IMR-90 (cell line): ENCODE results near the gene VAMP8. TPM values are rescaled to one million over a fixed set of nuclear protein-coding genes. Genes with fewer than 3 reads are reported as not detected.

Experiments
- ATAC-seq: fragments of 200-7000 bp; cut with Tn5 transposase; 2 replicates; pipeline ENCODE4 v1.9.1; 2020; ENCODE audit warnings: low read depth, mild to moderate bottlenecking, moderate library complexity
- BruUV-seq: library from RNA; stranded (reverse); fragments of 400-500 nt; replicated peaks from 2 replicates; lab custom pipeline; 2021; lab: Mats Ljungman, UMichigan
- CTCF ChIA-PET: fragments of 300-600 bp; formaldehyde crosslinking; extraction: SDS; loops from one replicate; lab custom pipeline; 2021; ENCODE audit warnings: antibody characterized with exemption; lab: Yijun Ruan, JAX
- POLR2A ChIA-PET: fragments of 300-600 bp; sonication (Branson Sonifier 250); formaldehyde crosslinking; loops from one replicate; lab custom pipeline; 2022; ENCODE audit warnings: antibody characterized with exemption; ENCODE audit not compliant: unreplicated experiment; lab: Charles Lee
- DNase-seq: peaks from one replicate; pipeline ENCODE4 v3.0.0; 2013
- H2AFZ ChIP-seq: replicated peaks from 2 replicates; pipeline ENCODE3; 2013; ENCODE audit warnings: low read length, mild to moderate bottlenecking; ENCODE audit not compliant: poor library complexity
- H2AK5ac ChIP-seq: 2 replicates; pipeline ENCODE4 v1.6.1; 2013; ENCODE audit warnings: low read depth, low read length, inconsistent platforms
- H2AK9ac ChIP-seq: replicated peaks from 2 replicates; pipeline ENCODE3; 2013; ENCODE audit warnings: mild to moderate bottlenecking, low read depth, low read length, moderate library complexity; ENCODE audit not compliant: poor library complexity
- H2BK120ac ChIP-seq: 2 replicates; pipeline ENCODE4 v1.6.1; 2013; ENCODE audit warnings: low read depth, low read length, inconsistent platforms
- H2BK15ac ChIP-seq: 3 replicates; pipeline ENCODE4 v1.6.1; 2013; ENCODE audit warnings: low read depth, low read length, inconsistent platforms
- H2BK20ac ChIP-seq: 2 replicates; pipeline ENCODE4 v1.6.1; 2013; ENCODE audit warnings: low read depth, mild to moderate bottlenecking, inconsistent platforms, low read length, moderate library complexity
- H2BK5ac ChIP-seq: 2 replicates; pipeline ENCODE4 v1.6.1; 2013; ENCODE audit warnings: mild to moderate bottlenecking, low read depth, low read length, inconsistent platforms; ENCODE audit not compliant: poor library complexity, severe bottlenecking
- H3K14ac ChIP-seq: replicated peaks from 2 replicates; pipeline ENCODE4 v1.6.1; 2013; ENCODE audit warnings: low read depth, low read length, inconsistent platforms
- H3K18ac ChIP-seq: 2 replicates; pipeline ENCODE4 v1.6.1; 2013; ENCODE audit warnings: low read depth, low read length, control low read depth
- H3K23ac ChIP-seq: 2 replicates; pipeline ENCODE4 v1.6.1; 2013; ENCODE audit warnings: low read depth, low read length, inconsistent platforms
- H3K27ac ChIP-seq: 2 replicates; pipeline ENCODE4 v1.5.1; 2013; ENCODE audit warnings: mild to moderate bottlenecking, control low read depth, low read length; ENCODE audit not compliant: insufficient read depth
- H3K27me3 ChIP-seq: 2 replicates; pipeline ENCODE4 v1.6.1; 2013; ENCODE audit warnings: low read length; ENCODE audit not compliant: control insufficient read depth, insufficient read depth
- H3K36me3 ChIP-seq: 2 replicates; pipeline ENCODE4 v1.6.1; 2013; ENCODE audit warnings: low read length, mixed read lengths; ENCODE audit not compliant: control insufficient read depth, insufficient read depth
- H3K4ac ChIP-seq: 2 replicates; pipeline ENCODE4 v1.6.1; 2013; ENCODE audit warnings: low read depth, low read length, inconsistent platforms
- H3K4me1 ChIP-seq: 2 replicates; pipeline ENCODE4 v1.6.1; 2013; ENCODE audit warnings: low read length, mixed read lengths; ENCODE audit not compliant: control insufficient read depth, insufficient read depth
- H3K4me2 ChIP-seq: 2 replicates; pipeline ENCODE4 v1.6.1; 2013; ENCODE audit warnings: low read depth, mild to moderate bottlenecking, control low read depth, low read length, moderate library complexity
- H3K4me3 ChIP-seq: 2 replicates; pipeline ENCODE4 v1.5.1; 2013; ENCODE audit warnings: low read depth, mild to moderate bottlenecking, control low read depth, low read length, moderate library complexity; ENCODE audit not compliant: insufficient read depth
- H3K56ac ChIP-seq: 2 replicates; pipeline ENCODE4 v1.6.1; 2013; ENCODE audit warnings: low read length, inconsistent platforms; ENCODE audit not compliant: insufficient read depth; ENCODE audit errors: extremely low read depth
- H3K79me1 ChIP-seq, 2 experiments: 2 replicates each; pipeline ENCODE4 v1.6.1; 2013; ENCODE audit warnings: low read length in 2 of 2, inconsistent platforms in 1 of 2, low read depth in 1 of 2
- H3K9ac ChIP-seq: 2 replicates; pipeline ENCODE4 v1.6.1; 2013; ENCODE audit warnings: low read depth, low read length, control low read depth
- H3K9me1 ChIP-seq: 2 replicates; pipeline ENCODE4 v1.6.1; 2013; ENCODE audit warnings: low read length, inconsistent platforms; ENCODE audit not compliant: insufficient read depth
- H3K9me3 ChIP-seq: 2 replicates; pipeline ENCODE4 v1.6.1; 2013; ENCODE audit warnings: low read length; ENCODE audit not compliant: control insufficient read depth, insufficient read depth
- H4K20me1 ChIP-seq: 2 replicates; pipeline ENCODE4 v1.6.1; 2013; ENCODE audit warnings: low read length, inconsistent platforms; ENCODE audit not compliant: insufficient read depth
- H4K5ac ChIP-seq: 2 replicates; pipeline ENCODE4 v1.6.1; 2013; ENCODE audit warnings: mild to moderate bottlenecking, low read depth, low read length, control low read depth
- H4K8ac ChIP-seq, 2 experiments: 2 replicates each; pipeline ENCODE4 v1.6.1; 2013; ENCODE audit warnings: low read depth in 2 of 2, low read length in 2 of 2, control low read depth in 1 of 2, inconsistent platforms in 1 of 2
- H4K91ac ChIP-seq: 2 replicates; pipeline ENCODE4 v1.6.1; 2013; ENCODE audit warnings: low read depth, low read length, inconsistent platforms; ENCODE audit not compliant: insufficient read depth
- BHLHE40 ChIP-seq: fragments of 150-350 bp; IDR thresholded peaks from 2 replicates; pipeline ENCODE4 v1.6.1; 2016; ENCODE audit warnings: mild to moderate bottlenecking, low read depth, low read length
- CEBPB ChIP-seq: IDR thresholded peaks from 2 replicates; pipeline ENCODE4 v1.6.1; 2012; ENCODE audit warnings: low read depth, low read length, improper control_type of control experiment
- CHD1 ChIP-seq: IDR thresholded peaks from 2 replicates; pipeline ENCODE4 v1.6.1; 2012; ENCODE audit warnings: low read depth, low read length, improper control_type of control experiment
- FOS ChIP-seq: fragments of 150-350 bp; IDR thresholded peaks from 2 replicates; pipeline ENCODE4 v1.6.1; 2016; ENCODE audit warnings: low read depth, low read length
- MAFK ChIP-seq: IDR thresholded peaks from 2 replicates; pipeline ENCODE4 v1.6.1; 2012; ENCODE audit warnings: low read depth, low read length, improper control_type of control experiment
- MAZ ChIP-seq: IDR thresholded peaks from 2 replicates; pipeline ENCODE4 v1.6.1; 2012; ENCODE audit warnings: low read depth, mild to moderate bottlenecking, low read length, improper control_type of control experiment, moderate library complexity, borderline replicate concordance
- MXI1 ChIP-seq: IDR thresholded peaks from 2 replicates; pipeline ENCODE4 v1.6.1; 2012; ENCODE audit warnings: low read depth, mild to moderate bottlenecking, low read length, moderate library complexity, borderline replicate concordance
- NFE2L2 ChIP-seq: fragments of 150-350 bp; IDR thresholded peaks from 2 replicates; pipeline ENCODE4 v1.6.1; 2016; ENCODE audit warnings: low read depth, mild to moderate bottlenecking, low read length
- POLR2A ChIP-seq: IDR thresholded peaks from 2 replicates; pipeline ENCODE4 v1.6.1; 2012; ENCODE audit warnings: mild to moderate bottlenecking, low read depth, low read length
- RAD21 ChIP-seq: IDR thresholded peaks from 2 replicates; pipeline ENCODE4 v1.6.1; 2012; ENCODE audit warnings: low read length, improper control_type of control experiment
- RCOR1 ChIP-seq: IDR thresholded peaks from 2 replicates; pipeline ENCODE4 v1.6.1; 2012; ENCODE audit warnings: mild to moderate bottlenecking, low read length, improper control_type of control experiment; ENCODE audit not compliant: insufficient replicate concordance
- RFX5 ChIP-seq: IDR thresholded peaks from 2 replicates; pipeline ENCODE4 v1.8.0; 2012; ENCODE audit warnings: low read depth, mild to moderate bottlenecking, low read length, moderate library complexity
- SMC3 ChIP-seq: fragments of 150-350 bp; IDR thresholded peaks from 2 replicates; pipeline ENCODE4 v1.6.1; 2016; ENCODE audit warnings: low read depth, mild to moderate bottlenecking, antibody characterized with exemption, low read length, moderate library complexity
- USF2 ChIP-seq: fragments of 150-350 bp; IDR thresholded peaks from 2 replicates; pipeline ENCODE4 v1.6.1; 2017; ENCODE audit warnings: mild to moderate bottlenecking, antibody characterized with exemption, low read length, low read depth
- WGBS, 2 experiments: methylation state at CpG; one replicate each; pipeline versions ENCODE4 v1.1.5 to v1.1.7; 2013; ENCODE audit warnings: missing lambda C conversion rate in 2 of 2; ENCODE audit not compliant: insufficient read length in 1 of 2; ENCODE audit errors: extremely low coverage in 2 of 2; 5-methylcytosine and 5-hydroxymethylcytosine counted together
- dilution Hi-C: fragments of 300-500 bp; cut with HindIII; formaldehyde crosslinking; loops from one replicate; pipeline ENCODE4 v1.14.3; 2018; ENCODE audit warnings: low sequenced_read_pairs; ENCODE audit not compliant: unreplicated experiment
- in situ Hi-C: fragments of 300-500 bp; cut with MboI; formaldehyde crosslinking; loops from 3 replicates; pipeline ENCODE4 v1.14.3; 2019; ENCODE audit warnings: low sequenced_read_pairs, inconsistent platforms, mixed read lengths
- intact Hi-C: fragments of 100-400 bp; cut with micrococcal nuclease; formaldehyde crosslinking; loops from 2 replicates; pipeline ENCODE4 v1.10.0; 2022
- polyA plus RNA-seq, 3 experiments: library from polyadenylated mRNA; depleted of rRNA; stranded (reverse); fragments of >200 nt; gene quantifications; 2 replicates each; pipeline ENCODE4 v1.2.3, GENCODE V29; 2012; ENCODE audit warnings: low replicate concordance in 1 of 3
- total RNA-seq: library from RNA; depleted of rRNA; stranded (reverse); fragments of >200 nt; gene quantifications from 2 replicates; pipeline ENCODE4 v1.2.3, GENCODE V29; 2012
- TF ChIP-seq, protein P1 (sequence below): conservative IDR thresholded peaks from 2 replicates; pipeline ENCODE4 v1.5.1; 2012; ENCODE audit warnings: mild to moderate bottlenecking, low read depth, low read length, improper control_type of control experiment

VAMP8 gene
- total and polyA plus RNA-seq, 2 of the 4 experiments (the other 2 are of a cell fraction): 0.90 to 1.9 TPM

GRCh38 chr2:85549826-85550225 lies 27.6 kb upstream of the VAMP8 start:
- Histone ChIP-seq H3K27ac (peak overlapping the region; percentile 98), H4K5ac (peak overlapping the region; percentile 89), H4K8ac (peak overlapping the region; percentile 58 to 92), H2AK9ac (peak overlapping the region; percentile 99), H3K9me1 (peaks cover 9% of the 10 kb centered on the region; the same call in 1 of the 2 replicates), H3K4ac (peak overlapping the region; percentile 97), H3K9me3 (no peaks in the 10 kb centered on the region), H2BK5ac (peak overlapping the region; percentile 99), H2BK120ac (peak overlapping the region; percentile 92), H3K4me1 (peaks cover 18% of the 10 kb centered on the region), H3K14ac (peak overlapping the region; percentile 93), H4K20me1 (peaks cover 18% of the 10 kb centered on the region), H3K27me3 (no peaks in the 10 kb centered on the region), H3K36me3 (peaks cover 47% of the 10 kb centered on the region), H2AK5ac (peak overlapping the region; percentile 99), H3K9ac (peak overlapping the region; percentile 64), H3K79me1 (peaks cover 8 to 43% of the 10 kb centered on the region in 2 experiments; a peak in 3 of 4 replicates), H2AFZ (peak overlapping the region; percentile 87), H2BK20ac (peak overlapping the region; percentile 94), H4K91ac (peak overlapping the region; percentile 97), H2BK15ac (peak overlapping the region; percentile 88), H3K18ac (peak overlapping the region; percentile 94), H3K23ac (peak overlapping the region; percentile 78), H3K56ac (peak overlapping the region; percentile 97), H3K4me2 (peak overlapping the region; percentile 64), H3K4me3 (no peak overlapping the region)
- peak; percentile 67 for ATAC-seq
- peak; percentile 99 for DNase-seq
- in situ Hi-C loops (loop anchor here (5.0 to 10.0 kb wide), 2 partner anchors 128 to 485 kb away; no protein-coding TSS in a partner anchor), dilution Hi-C loops (no loop called here), intact Hi-C loops (loop anchor here (1.0 to 5.0 kb wide), 2 partner anchors 196 to 223 kb away; partner anchors contain the start of genes ELMOD3, RETSAT and TGOLN2)
- WGBS, 2 experiments: 0% methylated on average over 2 of the region's 4 CpGs; no CpG with 5 or more reads in 1 of the 2 experiments
- BruUV-seq: TSS peak; percentile 31
- CTCF ChIA-PET: interaction anchor here (1.3 to 6.8 kb wide), 3 partner anchors 12 to 483 kb away, joined by 3 to 46 read pairs (median 3); partner anchors contain the start of gene SH2D6
- POLR2A ChIA-PET: interaction anchor here (1.3 to 5.1 kb wide), 3 partner anchors 10 to 131 kb away, joined by 6 to 42 read pairs (median 12); partner anchors contain the start of genes MAT2A and SH2D6
- TF ChIP-seq FOS: peak; percentile 44; the same call in 1 of the 2 replicates
- TF ChIP-seq MXI1: no peak
- TF ChIP-seq MAFK: no peak
- peak; percentile 64 for TF ChIP-seq RCOR1
- TF ChIP-seq CEBPB: peak; percentile 72
- 0 out of 2 replicates have a peak, but pooled peaks have one; percentile 14 for TF ChIP-seq RAD21
- TF ChIP-seq USF2: no peak
- TF ChIP-seq POLR2A: 0 out of 2 replicates have a peak, but pooled peaks have one; percentile 23
- TF ChIP-seq, protein P1, sequence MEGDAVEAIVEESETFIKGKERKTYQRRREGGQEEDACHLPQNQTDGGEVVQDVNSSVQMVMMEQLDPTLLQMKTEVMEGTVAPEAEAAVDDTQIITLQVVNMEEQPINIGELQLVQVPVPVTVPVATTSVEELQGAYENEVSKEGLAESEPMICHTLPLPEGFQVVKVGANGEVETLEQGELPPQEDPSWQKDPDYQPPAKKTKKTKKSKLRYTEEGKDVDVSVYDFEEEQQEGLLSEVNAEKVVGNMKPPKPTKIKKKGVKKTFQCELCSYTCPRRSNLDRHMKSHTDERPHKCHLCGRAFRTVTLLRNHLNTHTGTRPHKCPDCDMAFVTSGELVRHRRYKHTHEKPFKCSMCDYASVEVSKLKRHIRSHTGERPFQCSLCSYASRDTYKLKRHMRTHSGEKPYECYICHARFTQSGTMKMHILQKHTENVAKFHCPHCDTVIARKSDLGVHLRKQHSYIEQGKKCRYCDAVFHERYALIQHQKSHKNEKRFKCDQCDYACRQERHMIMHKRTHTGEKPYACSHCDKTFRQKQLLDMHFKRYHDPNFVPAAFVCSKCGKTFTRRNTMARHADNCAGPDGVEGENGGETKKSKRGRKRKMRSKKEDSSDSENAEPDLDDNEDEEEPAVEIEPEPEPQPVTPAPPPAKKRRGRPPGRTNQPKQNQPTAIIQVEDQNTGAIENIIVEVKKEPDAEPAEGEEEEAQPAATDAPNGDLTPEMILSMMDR: no peak
- no peak for TF ChIP-seq BHLHE40
- TF ChIP-seq SMC3: no peak
- no peak for TF ChIP-seq CHD1
- TF ChIP-seq RFX5: no peak
- 0 out of 2 replicates have a peak, but pooled peaks have one; percentile 14 for TF ChIP-seq MAZ
- no peak for TF ChIP-seq NFE2L2
